Activated CD4-positive, CD25-positive, alpha-beta regulatory T cell treated with anti-CD3 and anti-CD28 coated beads, Interleukin-2, amount 50 U/mL, for 16 hours (primary cell): ENCODE data around the gene ESYT3.
"Not testable (repeated sequence)": the region's sequence is repeated elsewhere in the genome, so short reads cannot be mapped to it uniquely, and the experiment has no call there.

Experiments used
- DNase-seq: peaks from one replicate; pipeline ENCODE4 v3.0.0-alpha.2; 2020; ENCODE audit warnings: low read depth, low spot score

ESYT3 gene

DNA sequence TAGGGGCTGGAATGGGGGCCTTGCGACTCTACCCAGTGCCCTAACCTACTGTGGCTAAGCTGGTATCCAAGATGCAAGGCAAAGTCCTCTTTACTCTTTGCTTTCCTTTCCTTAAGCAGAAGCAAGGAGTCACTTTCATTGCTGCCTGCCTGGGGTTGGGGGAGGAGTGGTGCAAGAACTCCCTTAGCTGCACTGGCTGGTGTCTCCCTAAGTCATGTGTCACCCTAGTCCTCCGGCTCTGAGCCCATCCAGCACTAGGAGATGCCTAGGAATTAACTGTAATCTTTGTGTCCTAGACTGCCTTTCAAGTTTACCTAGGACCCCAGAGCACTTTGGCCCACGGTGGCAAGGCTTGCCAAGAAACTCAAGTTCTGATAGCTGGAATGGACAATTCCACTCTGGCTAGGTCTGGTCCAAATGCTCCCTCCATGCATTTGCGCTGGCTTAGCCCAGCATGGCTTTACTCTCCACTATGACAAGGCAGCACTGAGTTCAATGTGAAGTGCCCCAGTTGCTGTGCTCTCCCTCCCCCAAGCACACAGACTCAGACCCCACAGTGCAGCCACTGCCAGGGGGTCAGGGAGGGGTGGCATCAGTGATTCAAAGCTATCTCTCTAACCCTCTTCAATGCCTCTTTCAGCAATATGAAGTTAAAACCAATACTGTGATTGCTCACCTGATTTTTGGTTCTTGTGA, 58.7 kb downstream of the ESYT3 start:
- no peak for DNase-seq

DNA sequence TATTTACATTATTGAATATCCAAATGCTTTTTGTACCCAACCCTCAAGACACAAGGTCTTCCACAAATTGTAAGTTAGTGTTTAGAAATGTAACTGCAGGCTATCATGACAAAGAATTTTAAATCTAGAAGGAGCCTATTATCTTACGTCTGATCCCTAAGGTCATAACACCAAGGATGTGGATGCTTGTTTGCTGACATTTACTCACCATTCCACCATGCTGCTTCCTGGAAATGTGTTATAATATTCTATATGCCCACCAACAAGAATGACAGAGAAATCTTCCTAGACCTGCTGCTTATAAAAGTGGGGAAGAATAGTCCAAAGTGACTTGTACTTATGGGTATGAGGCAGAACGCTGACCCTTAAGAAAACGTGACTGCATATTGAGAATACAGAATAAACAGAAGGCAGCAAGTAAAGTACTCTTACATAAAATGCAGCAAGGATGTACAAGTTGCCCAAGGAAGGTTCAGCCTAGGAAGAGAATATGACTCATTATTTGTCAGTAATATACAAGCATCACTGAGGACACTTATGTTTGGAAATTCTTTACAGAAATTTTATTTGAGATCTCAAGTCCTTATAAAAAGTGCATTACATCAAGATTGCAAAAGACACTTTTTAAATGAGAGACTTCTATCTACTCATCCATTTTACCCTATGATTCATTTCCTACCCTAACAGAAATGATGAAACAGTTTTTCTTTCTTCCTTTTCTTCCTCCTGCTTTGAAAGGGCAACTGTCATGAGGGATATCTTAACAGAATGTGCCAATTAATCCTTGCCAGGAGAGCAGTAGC, 59.6 kb downstream of the ESYT3 start:
- no peak for DNase-seq

DNA sequence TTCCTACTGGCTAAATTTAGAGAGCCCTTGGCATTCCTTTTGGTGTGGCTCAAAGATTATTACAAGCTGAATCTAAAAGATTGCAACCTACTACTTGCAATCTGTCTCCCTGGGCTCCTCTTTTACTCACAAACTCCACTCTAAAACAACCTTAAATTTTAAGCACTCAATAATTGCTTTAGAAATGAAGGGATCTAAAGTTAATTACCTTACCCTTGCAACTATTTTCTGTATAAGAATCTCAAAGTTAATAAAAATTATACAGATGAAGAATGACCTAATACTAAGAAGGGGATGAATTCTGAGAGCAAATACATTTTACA, 60.2 kb downstream of the ESYT3 start:
- no peak for DNase-seq

DNA sequence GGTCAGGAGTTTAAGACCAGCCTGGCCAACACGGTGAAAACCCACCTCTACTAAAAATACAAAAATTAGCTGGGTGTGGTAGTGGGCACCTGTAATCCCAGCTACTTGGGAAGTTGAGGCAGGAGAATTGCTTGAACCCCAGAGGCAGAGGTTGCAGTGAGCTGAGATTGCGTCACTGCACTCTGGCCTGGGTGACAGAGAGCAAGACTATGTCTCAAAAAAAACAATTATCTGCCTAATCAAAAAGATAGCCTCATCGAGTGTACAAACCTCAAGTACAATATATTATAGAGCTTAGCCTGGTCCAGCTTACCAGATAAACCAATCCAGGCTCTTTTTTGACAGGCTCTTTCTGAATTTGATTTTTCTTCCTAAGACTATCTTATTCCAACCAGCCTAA, 61.2 kb downstream of the ESYT3 start:
- not testable (repeated sequence) for DNase-seq

DNA sequence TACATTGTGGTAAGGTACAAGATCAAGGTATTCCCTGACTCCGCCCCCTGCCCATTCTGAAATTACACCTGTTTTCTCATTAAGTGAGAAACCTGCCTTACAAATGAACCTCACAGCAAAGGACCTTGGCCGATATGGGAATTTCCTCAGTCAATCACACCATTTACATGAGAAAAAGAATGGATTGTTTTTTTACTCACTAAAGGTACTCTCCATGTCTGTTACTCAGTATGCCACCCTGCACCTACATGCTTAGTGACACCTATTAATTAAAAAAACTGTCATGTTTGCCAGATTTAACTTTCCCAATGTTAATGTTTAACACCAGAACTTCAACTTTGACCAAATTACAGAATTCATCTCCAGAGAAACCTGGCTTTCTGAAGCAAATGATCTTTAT, 62.0 kb downstream of the ESYT3 start:
- no peak for DNase-seq

DNA sequence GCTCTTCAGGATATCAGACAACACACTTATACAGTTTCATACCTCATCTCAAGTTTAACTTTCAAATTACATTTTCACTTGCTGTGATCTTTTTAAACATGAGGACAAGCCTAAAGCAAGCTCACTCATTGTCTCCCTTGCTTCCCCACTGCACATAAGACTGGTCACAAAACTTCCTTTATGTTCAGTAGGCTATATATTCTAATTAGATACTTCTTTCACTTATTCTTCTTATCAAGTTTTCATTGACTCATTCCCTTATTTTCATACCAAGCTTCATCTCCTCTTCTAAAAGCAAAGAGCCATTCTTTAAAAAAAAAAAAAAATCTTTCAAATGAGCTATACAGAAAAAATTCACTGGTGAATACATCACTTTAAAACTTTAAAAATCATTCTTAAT, 62.6 kb downstream of the ESYT3 start:
- no peak for DNase-seq

DNA sequence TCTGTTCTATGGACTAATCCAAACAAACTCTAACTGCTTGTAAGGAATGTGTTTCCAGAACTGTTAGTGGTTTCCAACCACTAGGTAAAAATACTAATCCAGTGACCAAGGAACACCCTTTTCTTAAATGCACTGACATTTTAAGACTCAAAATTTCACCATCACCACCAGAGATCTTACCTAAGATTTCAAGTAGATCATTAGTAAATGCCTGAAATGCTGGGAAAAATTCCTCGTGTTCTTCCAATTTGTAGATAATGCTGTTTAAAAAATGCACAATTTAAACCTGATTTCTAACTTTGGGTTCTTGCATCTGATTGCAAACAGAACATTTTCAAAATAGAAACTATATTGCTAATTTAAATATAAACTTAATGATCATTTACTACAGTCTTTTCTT, 63.4 kb downstream of the ESYT3 start:
- no peak for DNase-seq

DNA sequence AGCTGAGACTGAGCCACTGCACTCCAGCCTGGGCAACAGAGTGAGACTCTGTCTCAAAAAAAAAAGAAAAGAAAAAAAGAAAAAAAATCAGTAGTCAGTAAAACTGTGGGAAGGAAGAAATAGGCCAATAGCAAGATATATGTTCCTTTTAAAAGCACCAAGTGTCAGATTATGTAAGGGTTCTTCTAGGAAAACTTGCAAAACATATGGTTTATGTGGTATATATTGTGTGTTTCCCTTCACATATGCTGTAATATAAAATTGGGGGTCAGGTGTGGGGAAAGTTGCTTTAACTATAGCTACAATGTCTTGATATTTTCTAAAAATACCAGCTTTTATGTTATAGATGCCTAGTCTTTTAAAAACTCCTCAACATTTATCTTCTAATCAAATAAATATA, 64.6 kb downstream of the ESYT3 start:
- no peak for DNase-seq

DNA sequence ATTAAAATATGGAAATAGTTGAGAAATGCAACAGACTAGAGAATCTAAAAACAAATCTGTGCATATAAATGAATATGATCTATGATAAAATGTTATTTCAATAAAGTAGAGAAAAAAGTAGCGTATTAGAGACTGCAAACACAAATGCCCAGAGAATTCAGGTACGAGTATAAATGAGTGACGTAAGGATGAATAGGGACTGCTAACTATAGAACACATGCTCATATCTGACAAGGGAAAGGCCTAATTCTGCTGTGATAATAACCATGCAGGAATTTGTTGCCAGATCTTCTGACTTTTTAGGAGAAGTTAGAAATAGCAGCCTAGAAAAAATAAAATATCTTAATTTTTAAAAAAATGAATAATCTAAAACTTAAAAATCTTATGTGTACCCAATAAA, 73.1 kb downstream of the ESYT3 start:
- no peak for DNase-seq

DNA sequence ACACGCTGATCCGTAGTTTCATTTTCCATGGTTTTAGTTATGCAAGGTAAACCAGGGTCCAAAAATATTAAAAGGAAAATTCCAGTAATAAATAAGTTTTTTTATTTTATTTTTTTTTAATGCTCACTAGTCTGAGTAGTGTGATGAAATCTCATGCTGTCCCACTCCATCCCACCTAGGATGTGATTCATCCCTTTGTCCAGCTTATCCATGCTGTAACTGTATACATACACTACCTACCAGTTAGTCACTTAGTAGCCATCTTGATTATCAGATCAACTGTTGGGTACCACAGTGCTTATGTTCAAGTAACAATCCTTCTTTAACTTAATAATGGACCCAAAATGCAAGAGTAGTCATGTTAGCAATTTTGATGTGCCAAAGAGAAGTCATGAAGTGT, 75.2 kb downstream of the ESYT3 start:
- DNase-seq: no peak

DNA sequence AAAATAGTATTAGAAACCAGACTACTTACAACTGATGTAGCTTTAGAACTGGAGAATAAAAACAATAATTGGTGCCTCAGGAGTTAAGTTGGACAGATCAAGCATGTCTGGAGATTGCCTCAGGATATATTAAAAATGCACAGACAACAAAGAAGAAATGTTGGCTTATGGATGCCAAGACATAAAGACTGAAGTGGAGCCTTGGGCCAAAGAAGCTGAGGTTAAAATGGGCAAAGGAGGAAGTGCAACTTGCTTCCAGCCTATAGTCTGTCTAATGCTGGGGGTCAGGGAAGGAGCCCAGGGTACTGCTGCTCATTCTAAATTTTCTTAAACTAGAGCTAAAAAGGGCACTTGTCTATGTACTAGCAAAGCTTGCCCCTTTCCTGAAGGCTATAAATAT, 77.5 kb downstream of the ESYT3 start:
- DNase-seq: no peak

DNA sequence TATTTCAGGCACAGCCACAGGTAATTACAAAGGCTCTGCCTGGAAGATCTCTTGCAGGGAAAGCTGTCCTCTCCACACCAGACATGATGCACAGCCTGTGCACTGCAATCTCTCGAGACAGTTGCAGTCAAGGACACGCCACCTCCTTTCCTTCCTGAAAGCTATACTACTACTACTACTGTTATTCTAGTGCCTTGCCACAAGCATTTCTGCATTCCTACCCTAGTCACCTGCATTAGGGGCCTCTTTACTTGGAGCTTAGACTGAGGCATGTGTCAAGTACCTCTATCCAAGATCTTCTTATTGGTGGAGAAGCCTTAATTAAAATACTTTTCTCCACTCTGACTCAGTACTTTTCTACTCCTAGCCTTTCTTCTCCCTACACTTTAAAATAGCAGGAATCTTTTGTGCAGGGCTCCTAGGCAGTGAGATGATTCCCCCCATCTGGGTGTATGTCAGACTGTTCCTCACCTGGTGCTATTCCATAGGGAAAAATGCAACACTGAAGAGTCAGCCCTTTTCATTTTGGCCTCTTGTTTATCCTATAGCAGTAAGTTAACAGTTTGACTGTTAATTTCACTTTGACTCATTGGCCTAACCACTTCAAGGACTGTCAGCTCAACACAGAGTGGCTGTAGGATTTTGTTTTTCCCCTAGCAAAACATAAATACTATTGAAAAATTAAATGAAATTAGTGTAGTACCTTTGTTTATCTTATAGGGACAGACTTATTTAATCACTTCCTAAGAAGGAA, 78.9 kb downstream of the ESYT3 start:
- no peak for DNase-seq

DNA sequence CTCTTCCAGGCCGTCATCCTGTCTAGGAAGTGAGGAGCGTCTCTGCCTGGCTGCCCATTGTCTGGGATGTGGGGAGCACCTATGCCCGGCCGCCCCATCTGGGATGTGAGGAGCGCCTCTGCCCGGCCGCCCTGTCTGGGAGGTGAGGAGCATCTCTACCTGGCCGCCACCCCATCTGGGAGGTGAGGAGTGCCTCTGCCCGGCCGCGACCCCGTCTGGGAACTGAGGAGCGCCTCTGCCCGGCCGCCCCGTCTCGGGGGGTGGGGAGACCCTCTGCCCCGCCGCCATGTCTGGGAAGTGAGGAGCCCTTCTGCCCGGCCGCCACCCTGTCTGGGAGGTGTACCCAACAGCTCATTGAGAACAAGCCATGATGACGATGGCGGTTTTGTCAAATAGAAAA, 87.0 kb downstream of the ESYT3 start:
- not testable (repeated sequence) for DNase-seq
